Natural killer cell (primary cell): ENCODE measurements around the gene CACNA2D3. TPM values are rescaled to one million over a fixed set of nuclear protein-coding genes. Genes with fewer than 3 reads are reported as not detected.

ENCODE experiments used
- ATAC-seq, 3 donors: fragments of 150-1000 bp in 2 of 3; fragments of 200-7000 bp in 1 of 3; cut with Tn5 transposase; 1 replicate in 1 of 3; 2 replicates in 2 of 3; pipeline ENCODE4 v1.10.0; 2021; ENCODE audit warnings: mild to moderate bottlenecking in 2 of 3, moderate library complexity in 2 of 3
- DNase-seq, 2 donors: peaks; one replicate each; pipeline versions ENCODE4 v3.0.0 to v3.0.0-alpha.2; 2013 to 2021; ENCODE audit warnings: mixed read lengths in 1 of 2
- H3K27ac ChIP-seq: one replicate; pipeline ENCODE4 v1.5.1; 2013; ENCODE audit warnings: mild to moderate bottlenecking, low read length
- H3K27me3 ChIP-seq: one replicate; pipeline ENCODE4 v1.6.1; 2013; ENCODE audit warnings: low read length; ENCODE audit not compliant: control insufficient read depth, insufficient read depth
- H3K36me3 ChIP-seq: one replicate; pipeline ENCODE4 v1.6.1; 2013; ENCODE audit warnings: low read length; ENCODE audit not compliant: control insufficient read depth, insufficient read depth
- H3K4me1 ChIP-seq: one replicate; pipeline ENCODE4 v1.6.1; 2013; ENCODE audit warnings: low read length; ENCODE audit not compliant: control insufficient read depth, insufficient read depth
- H3K4me3 ChIP-seq: one replicate; pipeline ENCODE4 v1.5.1; 2013; ENCODE audit warnings: low read length
- H3K9me3 ChIP-seq: one replicate; pipeline ENCODE4 v1.6.1; 2013; ENCODE audit warnings: low read length; ENCODE audit not compliant: control insufficient read depth, insufficient read depth
- H3K27ac Mint-ChIP-seq, 2 donors: one replicate each; pipeline ENCODE4 v1.8.0; 2022; ENCODE audit warnings: mild to moderate bottlenecking in 2 of 2, mixed read lengths in 2 of 2, moderate library complexity in 1 of 2
- H3K27me3 Mint-ChIP-seq, 2 donors: one replicate each; pipeline ENCODE4 v1.8.0; 2022; ENCODE audit warnings: low read depth in 2 of 2, mixed read lengths in 2 of 2
- H3K36me3 Mint-ChIP-seq: one replicate; pipeline ENCODE4 v1.8.0; 2022; ENCODE audit warnings: mixed read lengths
- H3K4me1 Mint-ChIP-seq, 2 donors: one replicate each; pipeline ENCODE4 v1.8.0; 2022; ENCODE audit warnings: mixed read lengths in 2 of 2
- H3K4me3 Mint-ChIP-seq: one replicate; pipeline ENCODE4 v1.8.0; 2022; ENCODE audit warnings: mild to moderate bottlenecking, moderate library complexity, mixed read lengths
- H3K9me3 Mint-ChIP-seq, 2 donors: one replicate each; pipeline ENCODE4 v1.8.0; 2022; ENCODE audit warnings: mixed read lengths in 2 of 2
- CTCF ChIP-seq: fragments of 200-600 bp; IDR thresholded peaks from one replicate; pipeline ENCODE4 v1.8.0; 2022; ENCODE audit warnings: antibody characterized with exemption
- WGBS: methylation state at CpG from one replicate; pipeline ENCODE4 v1.1.7; 2013; ENCODE audit warnings: missing lambda C conversion rate; ENCODE audit not compliant: insufficient coverage; 5-methylcytosine and 5-hydroxymethylcytosine counted together
- intact Hi-C: fragments of 100-400 bp; cut with micrococcal nuclease; formaldehyde crosslinking; loops from one replicate; pipeline ENCODE4 v1.14.2; 2022
- total RNA-seq, 4 donors: library from RNA; stranded (reverse); fragments of 120-200 nt in 1 of 4; gene quantifications; one replicate each; pipeline versions ENCODE4 v1.2.3 to v1.2.4, GENCODE V29; 2013 to 2022

CACNA2D3 gene
- total RNA-seq, 3 donors from 2014 or later (not counting 1 experiment from before 2014, with no cell fraction given) = 0.49 TPM; not detected in 2

DNA sequence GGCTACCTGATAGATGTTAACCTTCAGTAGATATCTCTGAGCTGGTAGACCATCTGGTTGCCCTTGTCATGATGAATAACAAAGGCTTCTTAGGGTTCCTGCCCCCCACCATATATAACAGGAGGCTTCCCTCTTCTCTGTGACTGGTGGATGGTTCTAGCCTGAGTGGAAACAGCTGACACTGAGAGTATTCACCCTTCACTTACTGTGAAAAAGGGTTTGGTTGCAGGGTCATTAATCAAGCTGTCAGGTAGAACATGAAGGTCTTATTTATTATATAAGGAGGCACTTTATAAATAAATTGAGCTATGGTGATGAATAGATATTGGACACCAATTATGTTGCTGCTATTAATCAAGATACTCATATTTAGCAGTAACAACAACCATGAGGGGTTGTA, 58.6 kb downstream of the CACNA2D3 start:
- TF ChIP-seq CTCF = no peak
- DNase-seq (no peak), ATAC-seq (no peak)
- Mint-ChIP-seq H3K4me1 (no peaks in the 10 kb centered on the region), H3K27me3 (no peaks in the 10 kb centered on the region), H3K9me3 (peaks cover 0 to 2% of the 10 kb centered on the region in 2 donors), H3K36me3 (no peaks in the 10 kb centered on the region), H3K27ac (no peak overlapping the region), H3K4me3 (no peak overlapping the region)
- Histone ChIP-seq H3K36me3 (no peaks in the 10 kb centered on the region), H3K27ac (no peak overlapping the region), H3K27me3 (no peaks in the 10 kb centered on the region), H3K9me3 (no peaks in the 10 kb centered on the region), H3K4me3 (no peak overlapping the region), H3K4me1 (no peaks in the 10 kb centered on the region)
- intact Hi-C loops = no loop called here

DNA sequence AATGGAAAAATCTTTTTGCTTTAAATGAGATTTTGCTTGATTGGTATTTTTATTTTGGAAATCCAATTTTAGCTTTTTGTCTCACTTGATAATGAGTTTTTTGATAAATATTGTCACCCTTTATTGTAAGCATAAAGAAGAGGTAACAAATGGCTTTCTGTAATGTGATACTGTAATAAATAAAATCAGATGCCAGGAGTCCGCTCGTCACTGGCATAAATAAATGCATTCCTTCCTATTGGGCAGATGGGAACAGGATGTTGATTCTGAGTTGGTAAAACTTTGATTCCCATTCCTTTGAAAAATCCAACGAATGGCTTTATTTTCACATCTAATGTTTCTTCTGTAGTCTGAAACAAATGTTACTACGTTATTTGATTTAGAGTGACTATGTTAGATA, 59.9 kb downstream of the CACNA2D3 start:
- H3K27ac Mint-ChIP-seq = no peak overlapping the region
- no peak for TF ChIP-seq CTCF
- no peaks in the 10 kb centered on the region for H3K36me3 Mint-ChIP-seq
- no peak overlapping the region for H3K4me3 ChIP-seq
- H3K4me1 ChIP-seq = no peaks in the 10 kb centered on the region
- H3K9me3 Mint-ChIP-seq = peaks cover 0 to 2% of the 10 kb centered on the region in 2 donors
- intact Hi-C loops = no loop called here
- 73% methylated on average over 3 of the region's 4 CpGs for whole genome bisulfite sequencing
- H3K27ac ChIP-seq = no peak overlapping the region
- H3K4me3 Mint-ChIP-seq = no peak overlapping the region
- no peaks in the 10 kb centered on the region for H3K4me1 Mint-ChIP-seq
- H3K27me3 Mint-ChIP-seq = no peaks in the 10 kb centered on the region
- no peak for ATAC-seq
- H3K9me3 ChIP-seq = no peaks in the 10 kb centered on the region
- no peaks in the 10 kb centered on the region for H3K27me3 ChIP-seq
- DNase-seq = no peak
- H3K36me3 ChIP-seq = no peaks in the 10 kb centered on the region

- Mint-ChIP-seq H3K27ac (no peak overlapping the region), H3K27me3 (no peaks in the 10 kb centered on the region), H3K4me1 (no peaks in the 10 kb centered on the region), H3K4me3 (no peak overlapping the region), H3K36me3 (no peaks in the 10 kb centered on the region), H3K9me3 (peaks cover 0 to 2% of the 10 kb centered on the region in 2 donors)
- Histone ChIP-seq H3K27me3 (no peaks in the 10 kb centered on the region), H3K9me3 (no peaks in the 10 kb centered on the region), H3K27ac (no peak overlapping the region), H3K4me1 (no peaks in the 10 kb centered on the region), H3K36me3 (no peaks in the 10 kb centered on the region), H3K4me3 (no peak overlapping the region)
- DNase-seq (no peak), ATAC-seq (no peak)
- intact Hi-C loops = no loop called here
- no peak for TF ChIP-seq CTCF
These were observed 63.4 kb downstream of the CACNA2D3 start for GRCh38 chr3:54185740-54186139.

DNA sequence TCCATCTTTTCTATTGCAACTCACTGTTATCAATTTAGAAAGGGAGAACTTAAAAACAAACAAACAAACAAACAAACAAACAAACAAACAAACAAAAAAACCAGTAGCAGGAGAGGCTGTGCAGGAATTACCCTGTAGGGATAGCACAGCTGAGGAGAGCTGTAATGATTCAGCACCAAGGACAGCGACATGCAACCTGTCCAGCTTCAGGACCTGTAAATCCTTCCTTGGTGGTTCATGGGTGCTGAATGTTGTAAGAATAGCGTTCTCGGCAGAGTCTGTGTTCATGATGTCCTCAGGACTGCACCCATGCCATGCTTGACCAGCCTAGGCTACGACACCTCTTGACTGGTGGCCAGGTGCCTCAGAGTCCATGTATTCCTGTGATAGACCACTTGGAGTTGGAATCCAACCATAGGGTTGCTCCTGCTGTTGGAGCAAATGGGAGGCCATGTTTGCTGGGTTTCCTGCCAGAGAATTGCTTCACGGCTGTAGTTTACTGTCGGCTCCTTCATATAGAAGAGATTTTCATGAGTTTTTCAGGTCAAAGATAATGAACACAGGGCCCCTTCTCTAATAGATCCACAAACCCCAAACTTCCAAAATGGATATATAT, 65.9 kb downstream of the CACNA2D3 start:
- H3K36me3 Mint-ChIP-seq = no peaks in the 10 kb centered on the region
- no peaks in the 10 kb centered on the region for H3K4me1 ChIP-seq
- H3K4me3 ChIP-seq = no peak overlapping the region
- H3K9me3 ChIP-seq = no peaks in the 10 kb centered on the region
- peaks cover 0 to 3% of the 10 kb centered on the region in 2 donors for H3K27me3 Mint-ChIP-seq
- DNase-seq = peak in 1 of 2 donors; percentile 55
- peaks cover 0 to 2% of the 10 kb centered on the region in 2 donors for H3K9me3 Mint-ChIP-seq
- TF ChIP-seq CTCF = no peak
- intact Hi-C loops = no loop called here
- 57% methylated on average over 5 of the region's 6 CpGs for WGBS
- no peak for ATAC-seq
- H3K4me3 Mint-ChIP-seq = no peak overlapping the region
- H3K27ac Mint-ChIP-seq = no peak overlapping the region
- H3K36me3 ChIP-seq = no peaks in the 10 kb centered on the region
- H3K4me1 Mint-ChIP-seq = no peaks in the 10 kb centered on the region
- no peak overlapping the region for H3K27ac ChIP-seq
- H3K27me3 ChIP-seq = no peaks in the 10 kb centered on the region
